HG02852 (cell line): ENCODE results near the gene C4BPA.

Experiments used
- ATAC-seq: cut with Tn5 transposase; IDR thresholded peaks from one replicate; pipeline ENCODE4 v1.9.1; 2021; ENCODE audit warnings: mild to moderate bottlenecking, moderate library complexity; ENCODE audit not compliant: unreplicated experiment

The C4BPA gene

GRCh38 chr1:207077012-207077411 is 27.0 kb upstream of the C4BPA start:
- ATAC-seq = no peak

- ATAC-seq = peak; percentile 57
Observed at GRCh38 chr1:207077470-207078377, 26.3 kb upstream of the C4BPA start.

GRCh38 chr1:207078578-207079132 is 25.4 kb upstream of the C4BPA start:
- ATAC-seq = no peak

- no peak for ATAC-seq
Observed at GRCh38 chr1:207079706-207080241, 24.3 kb upstream of the C4BPA start.

GRCh38 chr1:207081088-207081487 is 22.9 kb upstream of the C4BPA start:
- ATAC-seq = no peak

- ATAC-seq = no peak
Observed at GRCh38 chr1:207081806-207082205, 22.2 kb upstream of the C4BPA start.

GRCh38 chr1:207084232-207084631 is 19.8 kb upstream of the C4BPA start:
- ATAC-seq = no peak

- ATAC-seq = peak; percentile 62
Observed at GRCh38 chr1:207084701-207085180, 19.3 kb upstream of the C4BPA start.

GRCh38 chr1:207085887-207086286 is 18.1 kb upstream of the C4BPA start:
- no peak for ATAC-seq

- no peak for ATAC-seq
Observed at GRCh38 chr1:207088161-207088560, 15.9 kb upstream of the C4BPA start.

GRCh38 chr1:207088701-207089626 is 15.1 kb upstream of the C4BPA start, which contains the start of gene C4BPB:
Gene C4BPB (plus strand): TSS chr1:207088860. CDS start chr1:207089532, 672 bp downstream.
- ATAC-seq = no peak

GRCh38 chr1:207089627-207090355 is 14.2 kb upstream of the C4BPA start:
- ATAC-seq = no peak

GRCh38 chr1:207091200-207091908 is 12.7 kb upstream of the C4BPA start:
- no peak for ATAC-seq

- no peak for ATAC-seq
Observed at GRCh38 chr1:207093944-207094343, 10.1 kb upstream of the C4BPA start.

- peak; percentile 97 for ATAC-seq
Observed at GRCh38 chr1:207097871-207098324, 6.1 kb upstream of the C4BPA start.

- ATAC-seq = no peak
Observed at GRCh38 chr1:207101720-207102119, 2.3 kb upstream of the C4BPA start.

- ATAC-seq = no peak
Observed at GRCh38 chr1:207102146-207102545, 1.9 kb upstream of the C4BPA start.

GRCh38 chr1:207102659-207103058 is 1.4 kb upstream of the C4BPA start:
- ATAC-seq = no peak

GRCh38 chr1:207109004-207109403 is 5.0 kb downstream of the C4BPA start:
- ATAC-seq = no peak
